Pulmonary artery endothelial cell (primary cell): ENCODE results near the gene SLIT3. TPM values are rescaled to one million over a fixed set of nuclear protein-coding genes. Genes with fewer than 3 reads are reported as not detected.
"Not testable (repeated sequence)": the region's sequence is repeated elsewhere in the genome, so short reads cannot be mapped to it uniquely, and the experiment has no call there.

Source experiments
- DNase-seq: peaks from one replicate; pipeline ENCODE4 v3.0.0-alpha.2; 2011; ENCODE audit warnings: low read depth, low spot score
- total RNA-seq: library from RNA; depleted of rRNA; stranded (reverse); fragments of >200 nt; gene quantifications from 2 replicates; pipeline ENCODE4 v1.2.3, GENCODE V29; 2014

The SLIT3 gene
- total RNA-seq, 1 donor from 2014 or later: 0.99 TPM

DNA sequence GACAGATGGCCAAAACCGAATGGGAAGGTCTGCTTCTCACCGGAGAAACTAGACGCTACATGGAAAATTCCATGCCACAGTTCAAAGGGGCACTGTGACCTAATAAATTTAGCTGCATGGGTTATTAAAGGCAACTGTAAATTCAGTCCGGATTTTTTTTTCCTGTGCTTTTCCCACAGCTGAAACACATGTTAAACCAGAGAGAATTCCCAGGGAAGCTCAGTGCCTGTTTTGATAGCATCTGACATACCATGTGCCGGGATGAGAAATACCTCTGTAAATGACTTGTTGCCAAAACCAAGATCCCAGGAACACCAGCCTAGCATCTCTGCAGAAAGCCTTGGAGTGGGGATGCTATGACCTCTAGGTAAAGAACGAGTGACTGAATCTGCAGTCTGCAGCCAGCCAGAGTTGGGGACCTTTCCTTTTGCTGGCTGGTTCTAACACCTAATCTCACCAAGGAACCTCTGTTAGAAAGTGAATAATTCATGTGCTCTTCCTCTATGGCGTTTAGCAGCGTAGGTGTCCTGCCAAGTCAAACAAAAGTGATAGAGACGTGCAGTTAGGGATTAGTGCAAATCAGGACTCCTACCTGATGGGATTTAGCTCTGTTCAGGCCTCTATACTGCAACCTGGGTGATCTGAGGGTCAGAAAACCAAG lies 77.9 kb downstream of the SLIT3 start:
- DNase-seq: no peak

DNA sequence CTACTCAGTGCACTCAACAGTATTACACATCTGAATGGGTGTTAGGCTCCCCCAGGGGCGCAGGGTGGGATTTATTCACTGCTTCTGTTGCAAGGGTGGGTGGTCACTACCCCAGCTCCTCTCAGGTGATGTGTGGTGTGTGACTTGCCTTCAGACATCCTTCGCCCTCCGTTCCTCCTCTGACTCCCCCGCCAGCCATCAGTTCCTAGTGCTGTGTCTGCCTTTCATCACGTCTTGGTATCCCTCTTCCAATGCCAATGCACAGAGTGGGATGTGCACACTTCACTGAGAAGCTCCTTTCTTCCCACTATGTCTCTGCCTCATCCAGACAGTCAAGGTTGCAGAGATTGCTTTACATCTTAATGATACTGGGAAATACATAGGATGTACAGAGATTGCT lies 79.4 kb downstream of the SLIT3 start:
- DNase-seq: no peak

DNA sequence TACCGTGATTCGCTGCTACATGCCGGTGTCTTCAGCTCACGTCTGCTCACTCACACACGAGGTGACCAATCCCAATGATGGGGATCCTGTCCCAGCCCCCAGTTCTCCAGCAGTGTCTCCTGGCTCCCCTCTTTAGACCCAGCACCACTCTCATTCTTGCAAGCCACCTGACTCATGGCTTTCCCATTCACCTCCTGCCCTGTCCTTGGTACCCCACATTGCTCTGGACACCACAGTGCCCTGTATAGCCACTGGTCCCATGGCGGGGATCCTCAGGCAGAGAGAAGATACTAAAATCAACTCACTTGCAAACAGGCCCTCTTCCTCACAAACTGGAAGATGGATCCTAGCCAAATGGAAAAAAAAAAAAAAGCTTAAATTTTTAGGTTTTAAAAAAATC lies 81.0 kb downstream of the SLIT3 start:
- no peak for DNase-seq

DNA sequence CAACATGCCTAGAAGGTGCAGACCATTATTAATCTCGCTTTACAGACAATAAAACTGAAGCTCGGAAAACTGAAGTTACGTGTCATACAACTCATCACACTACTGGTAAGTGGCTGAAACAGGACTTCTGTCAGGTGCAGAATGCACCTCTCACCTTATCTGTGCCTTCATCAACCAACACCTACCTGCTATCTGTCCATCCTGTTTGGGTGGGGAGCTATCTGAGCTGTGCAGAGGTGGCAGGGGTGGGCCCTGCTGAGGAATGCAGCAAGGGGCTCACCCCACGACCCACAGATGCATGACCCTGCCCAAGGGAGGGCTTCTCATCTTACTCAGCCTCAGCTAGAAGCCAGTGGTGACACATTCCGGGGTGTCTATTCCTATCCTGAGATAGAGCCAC lies 81.6 kb downstream of the SLIT3 start:
- DNase-seq: no peak

DNA sequence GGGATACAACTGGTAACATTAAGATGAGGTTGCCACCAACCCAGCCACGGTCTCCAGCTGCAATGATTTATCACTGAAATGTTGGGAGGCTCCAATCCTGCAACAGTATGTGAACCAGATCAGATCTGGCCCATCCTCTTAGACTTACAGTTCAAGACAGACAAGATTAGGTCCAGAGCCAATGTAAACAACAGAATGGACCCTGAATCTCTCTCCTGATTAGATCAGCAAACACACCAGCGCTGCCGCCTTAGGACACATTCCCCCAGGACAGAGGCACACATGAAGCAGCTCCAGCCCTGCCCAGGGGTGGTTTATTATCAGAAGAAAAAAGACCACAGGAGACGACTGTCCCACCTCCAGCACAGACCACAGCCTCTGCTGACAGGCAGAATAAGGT lies 82.1 kb downstream of the SLIT3 start:
- no peak for DNase-seq

DNA sequence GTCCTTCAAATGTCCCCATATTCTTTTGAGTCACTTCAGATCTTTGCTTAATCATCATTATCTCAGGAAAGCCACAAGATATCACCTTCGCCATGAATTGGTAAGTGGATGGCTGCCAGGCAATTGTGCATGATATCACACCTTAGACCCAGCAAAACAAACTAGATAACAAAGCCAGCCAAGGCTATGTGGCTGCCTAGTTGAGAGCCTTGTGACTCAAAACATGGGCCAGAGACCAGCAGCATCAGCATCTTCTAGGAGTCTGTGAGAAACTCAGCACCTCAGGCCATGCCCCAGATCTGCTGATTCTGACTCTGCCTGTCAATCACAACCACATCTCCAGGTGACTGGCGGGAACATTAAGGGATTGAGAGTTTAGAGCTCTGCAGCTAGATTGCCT lies 82.8 kb downstream of the SLIT3 start:
- DNase-seq: no peak

DNA sequence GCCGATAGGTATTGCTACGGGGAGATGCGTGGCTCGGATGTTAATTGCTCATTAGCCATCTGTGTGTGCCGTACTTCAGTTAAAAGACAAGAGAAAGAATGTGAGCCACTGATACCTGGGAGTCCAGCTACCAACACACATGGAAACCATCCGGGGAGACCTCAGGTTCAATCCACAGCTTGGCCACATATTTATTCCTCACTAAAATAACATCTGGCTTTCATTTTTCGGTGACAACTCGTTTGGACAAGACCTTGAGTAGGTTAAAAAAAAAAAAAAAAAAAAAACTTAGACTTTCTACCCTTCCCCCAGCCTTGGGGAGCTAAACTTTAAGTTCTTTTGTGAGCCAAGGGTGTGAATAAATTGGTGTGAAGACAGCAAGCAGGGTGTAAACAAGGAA lies 84.1 kb downstream of the SLIT3 start:
- DNase-seq: no peak

DNA sequence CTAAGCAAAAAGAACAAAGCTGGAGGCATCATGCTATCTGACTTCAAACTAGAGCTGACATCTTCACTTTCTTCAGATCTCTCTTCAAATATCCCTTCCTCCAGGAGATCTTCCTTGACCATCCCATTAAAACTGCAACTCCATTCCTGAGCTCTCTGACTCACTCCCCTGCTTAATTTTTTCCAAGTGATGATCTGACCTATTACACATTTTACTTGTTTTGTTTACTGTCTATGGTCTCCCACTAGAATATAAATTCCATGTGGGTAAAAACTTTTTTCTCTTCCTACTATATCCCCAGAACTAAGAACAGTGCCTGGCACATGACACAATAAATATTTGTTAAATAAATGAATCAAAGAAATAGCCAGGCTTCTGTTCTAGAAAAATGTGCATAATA lies 87.5 kb downstream of the SLIT3 start:
- no peak for DNase-seq

DNA sequence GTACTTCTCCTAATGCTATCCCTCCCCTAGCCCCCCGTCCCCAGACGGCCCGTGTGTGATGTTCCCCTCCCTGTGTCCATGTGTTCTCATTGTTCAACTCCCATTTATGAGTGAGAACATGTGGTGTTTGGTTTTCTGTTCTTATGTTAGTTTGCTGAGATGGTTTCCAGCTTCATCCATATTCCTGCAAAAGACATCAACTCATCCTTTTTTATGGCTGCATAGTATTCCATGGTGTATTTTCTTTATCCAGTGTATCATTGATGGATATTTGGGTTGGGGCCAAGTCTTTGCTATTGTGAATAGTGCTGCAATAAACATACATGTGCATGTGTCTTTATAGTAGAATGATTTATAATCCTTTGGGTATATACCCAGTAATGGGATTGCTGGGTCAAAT lies 89.2 kb downstream of the SLIT3 start:
- DNase-seq: not testable (repeated sequence)

DNA sequence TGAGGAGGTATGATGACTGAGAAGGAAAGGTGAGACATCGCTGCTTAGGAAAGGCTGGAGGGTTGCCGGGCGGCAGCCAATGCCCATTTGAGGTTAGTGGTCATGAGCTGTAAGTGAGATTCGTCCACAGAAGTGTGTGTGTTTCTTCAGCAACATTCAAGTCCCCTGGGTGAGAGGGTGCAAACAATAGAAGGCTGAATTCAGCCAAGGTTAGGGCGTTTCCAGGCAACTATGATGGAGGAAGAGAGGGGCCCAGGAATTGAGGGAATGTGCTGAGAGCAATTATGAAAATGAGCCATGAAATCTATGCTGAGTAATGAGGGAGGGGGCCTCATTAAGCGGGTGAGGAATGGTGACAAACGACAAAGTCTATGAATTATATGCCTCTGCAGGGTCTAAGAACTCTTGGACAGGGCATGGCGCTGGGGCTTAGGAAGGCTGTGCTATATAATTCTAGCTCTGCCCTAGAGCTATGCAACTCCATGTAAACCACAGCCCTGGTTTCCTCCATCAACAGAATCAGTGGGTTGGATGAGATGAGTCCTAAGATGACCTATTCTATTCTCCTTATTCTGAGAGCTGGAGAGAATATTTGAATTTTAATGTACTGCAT lies 96.0 kb downstream of the SLIT3 start:
- DNase-seq: no peak

DNA sequence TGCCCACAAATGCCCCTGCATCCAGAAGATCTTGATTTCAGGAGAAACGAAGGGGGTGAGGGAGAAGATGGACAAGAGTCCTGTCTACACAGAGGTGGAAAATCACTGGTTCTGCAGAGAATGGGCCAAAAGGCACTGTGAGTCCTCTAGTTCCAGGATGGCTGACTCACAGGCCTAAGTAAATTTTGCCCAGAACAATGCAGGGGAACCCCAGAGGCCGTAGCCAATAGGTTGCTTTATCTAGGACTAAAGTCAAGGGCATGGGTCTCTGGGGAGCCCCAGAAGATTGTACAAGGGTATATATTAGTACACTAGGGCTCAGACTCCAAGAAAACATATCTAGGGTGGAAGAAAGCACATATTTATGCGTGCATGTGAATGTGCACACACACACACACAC lies 98.0 kb downstream of the SLIT3 start:
- no peak for DNase-seq

DNA sequence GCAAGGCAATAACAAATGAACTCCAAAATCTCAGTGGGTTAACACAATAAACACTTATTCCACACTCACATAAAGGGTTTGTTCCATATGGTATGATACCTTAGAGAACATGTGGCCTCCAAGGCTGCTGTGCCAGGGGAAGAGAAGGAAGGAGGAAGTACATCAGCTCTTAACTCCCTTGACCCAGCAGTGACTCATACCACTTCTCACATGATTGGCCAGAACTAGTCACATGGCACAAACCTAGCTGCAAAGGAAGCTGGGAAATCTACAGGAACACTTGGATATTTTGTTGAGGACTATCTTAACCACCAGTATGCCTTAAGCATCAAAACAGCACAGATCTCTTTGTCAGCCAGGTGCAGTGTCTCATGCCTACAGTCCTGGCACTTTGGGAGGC lies 99.3 kb downstream of the SLIT3 start:
- no peak for DNase-seq

DNA sequence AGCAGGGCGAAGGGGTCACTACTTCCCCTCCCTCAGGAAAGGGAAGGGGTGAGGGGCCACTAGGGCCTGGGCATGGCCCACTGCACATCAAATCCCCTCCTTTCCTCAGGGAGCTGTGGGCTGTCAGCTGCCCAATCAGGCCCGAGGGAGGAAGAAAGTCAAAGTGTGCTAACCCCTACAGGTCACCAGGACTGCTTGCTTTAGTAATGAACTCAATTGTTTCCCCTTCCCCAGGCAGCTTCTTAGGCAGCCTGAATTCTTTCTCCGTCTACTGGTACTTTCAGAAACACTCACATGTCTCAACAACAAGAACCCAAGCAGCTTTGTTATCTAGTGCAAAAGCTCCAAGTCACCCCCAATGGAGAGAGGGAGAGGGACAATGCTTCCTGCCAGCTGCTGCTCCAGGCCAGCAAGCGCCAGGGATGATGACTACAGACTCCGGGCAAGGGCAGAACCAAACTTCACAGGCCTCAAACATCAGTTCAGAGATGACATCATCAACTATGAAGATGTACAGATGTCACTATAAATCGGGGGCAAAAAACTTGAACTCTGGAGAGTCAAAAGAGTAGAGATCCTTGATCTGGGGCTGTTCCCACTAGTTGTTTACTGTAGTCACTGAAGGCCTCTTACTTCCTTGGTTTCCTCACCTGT lies 100.7 kb downstream of the SLIT3 start:
- DNase-seq: no peak

DNA sequence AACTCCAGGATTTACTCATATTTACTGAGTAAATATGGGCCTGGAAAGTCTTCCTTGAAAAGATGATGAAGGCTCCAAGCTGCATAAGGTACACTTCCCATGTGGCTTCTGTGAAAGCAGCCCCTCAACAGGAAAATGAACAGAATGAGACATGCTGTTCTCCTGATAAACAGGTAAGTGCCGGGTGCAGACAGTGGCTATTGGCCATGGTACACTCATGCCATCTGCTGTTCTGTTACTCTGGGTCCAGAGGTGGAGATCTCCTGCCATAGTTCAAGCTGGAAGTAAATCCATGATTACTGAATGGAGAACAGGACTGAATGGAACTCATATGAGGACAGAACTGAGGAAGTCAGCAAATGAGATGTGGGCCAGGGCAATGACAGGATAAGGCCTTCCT lies 103.6 kb downstream of the SLIT3 start:
- DNase-seq: no peak

DNA sequence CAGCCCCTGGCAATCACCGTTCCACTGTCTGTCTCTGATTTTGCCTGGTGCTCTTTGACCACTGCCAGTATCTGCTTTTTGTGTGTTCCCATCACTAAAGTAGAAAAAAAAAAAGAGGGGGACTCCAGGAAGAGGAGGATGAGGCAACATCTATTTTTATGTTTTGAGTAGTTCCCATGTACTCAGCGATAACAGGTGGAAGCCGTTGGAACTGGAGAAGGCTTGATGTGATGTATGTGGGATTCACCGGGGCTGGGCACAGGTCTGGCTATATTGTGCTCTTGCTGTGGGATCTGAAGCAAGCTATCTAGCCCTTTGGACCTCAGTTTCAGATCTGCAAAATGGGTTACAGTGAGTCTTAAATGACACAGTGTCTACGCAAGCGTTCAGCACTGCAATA lies 104.9 kb downstream of the SLIT3 start:
- no peak for DNase-seq

DNA sequence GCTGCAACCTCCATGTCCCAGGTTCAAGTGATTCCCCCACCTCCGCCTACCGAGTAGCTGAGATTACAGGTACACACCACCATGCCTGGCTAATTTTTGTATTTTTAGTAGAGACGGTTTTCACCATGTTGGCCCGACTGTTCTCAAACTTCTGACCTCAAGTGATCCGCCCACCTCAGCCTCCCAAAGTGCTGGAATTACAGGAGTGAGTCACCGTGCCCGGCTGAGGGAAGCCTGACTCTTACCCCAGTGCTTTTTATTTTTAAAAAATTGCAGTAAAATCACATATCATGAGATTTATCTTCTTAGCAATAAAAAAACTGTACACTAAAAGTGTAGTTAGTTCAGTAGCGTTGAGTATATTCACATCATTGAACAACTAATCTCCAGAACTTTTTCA lies 105.3 kb downstream of the SLIT3 start:
- DNase-seq: no peak

DNA sequence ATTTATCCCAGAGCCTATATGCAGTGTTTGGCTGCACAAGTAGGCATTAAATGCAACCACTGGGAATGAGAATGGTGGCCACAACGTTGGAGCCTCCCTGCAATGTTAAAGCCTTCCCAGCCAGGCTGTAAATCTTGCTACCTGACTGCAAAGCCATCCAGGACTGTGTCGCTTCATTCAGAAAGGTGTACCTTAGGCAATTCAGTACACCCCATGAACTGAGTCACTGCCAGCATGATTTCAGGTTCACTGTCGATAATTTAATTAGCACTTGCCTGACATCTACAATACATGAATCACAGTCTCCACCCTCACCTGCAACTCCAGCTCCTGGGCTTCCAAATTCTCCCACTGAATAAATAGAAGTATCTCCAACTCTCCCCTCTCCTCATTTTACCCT lies 108.4 kb downstream of the SLIT3 start:
- no peak for DNase-seq

DNA sequence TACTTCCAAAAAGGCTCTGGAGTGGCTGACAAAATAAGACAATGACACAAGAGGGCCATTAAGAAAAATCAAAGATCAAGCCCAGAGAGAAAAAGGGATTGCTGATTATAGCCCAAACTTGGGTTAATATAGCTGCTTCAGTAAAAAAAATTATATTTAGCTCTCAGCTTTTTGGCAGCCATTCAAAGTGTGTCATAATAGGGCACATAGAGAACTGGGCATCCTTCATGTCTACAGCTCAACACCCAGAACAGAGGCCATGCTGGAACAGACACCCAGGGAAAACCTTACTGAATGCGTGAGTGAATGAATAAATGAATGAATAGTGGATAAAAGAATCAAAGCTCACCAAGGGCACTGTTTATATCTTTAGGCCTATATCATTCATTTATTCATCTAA lies 110.1 kb downstream of the SLIT3 start:
- DNase-seq: no peak

DNA sequence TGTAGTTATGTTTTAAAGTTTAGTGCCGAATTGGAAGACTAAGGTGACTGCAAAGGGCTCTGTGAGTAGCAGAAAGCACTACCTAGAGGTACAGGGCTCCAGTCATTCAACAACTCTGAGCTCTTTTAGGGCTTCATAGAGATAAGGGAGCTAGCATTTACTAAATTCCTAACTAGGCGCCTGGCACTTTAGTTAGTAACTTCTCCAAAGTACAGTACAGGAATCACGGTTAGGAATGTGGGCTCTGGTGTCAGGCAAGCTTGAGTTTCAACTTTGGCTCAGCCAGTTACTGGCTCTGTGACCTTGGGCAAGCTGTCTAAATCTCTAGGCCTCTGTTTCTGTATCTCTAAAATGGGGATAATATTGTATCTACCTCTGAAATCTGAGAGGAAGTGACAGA lies 115.3 kb downstream of the SLIT3 start:
- DNase-seq: no peak

DNA sequence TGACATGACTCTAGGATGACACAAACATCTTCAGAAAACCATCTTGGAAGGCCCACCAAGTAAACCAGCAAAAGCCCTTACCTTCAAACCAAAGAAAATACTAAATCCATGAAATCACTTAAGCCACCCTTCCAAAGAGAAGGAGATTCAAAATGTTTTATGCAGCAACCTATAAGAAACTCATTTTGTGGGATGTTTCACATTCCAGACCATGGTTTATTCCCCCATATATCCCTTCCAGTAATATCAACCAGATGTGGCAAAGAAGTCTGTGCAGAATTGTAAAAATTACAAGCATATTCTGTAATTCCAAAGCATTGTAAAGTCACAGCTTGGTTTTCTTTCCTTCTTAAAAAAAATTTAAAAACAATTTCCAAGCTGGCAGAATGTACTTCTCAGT lies 117.4 kb downstream of the SLIT3 start:
- DNase-seq: no peak

DNA sequence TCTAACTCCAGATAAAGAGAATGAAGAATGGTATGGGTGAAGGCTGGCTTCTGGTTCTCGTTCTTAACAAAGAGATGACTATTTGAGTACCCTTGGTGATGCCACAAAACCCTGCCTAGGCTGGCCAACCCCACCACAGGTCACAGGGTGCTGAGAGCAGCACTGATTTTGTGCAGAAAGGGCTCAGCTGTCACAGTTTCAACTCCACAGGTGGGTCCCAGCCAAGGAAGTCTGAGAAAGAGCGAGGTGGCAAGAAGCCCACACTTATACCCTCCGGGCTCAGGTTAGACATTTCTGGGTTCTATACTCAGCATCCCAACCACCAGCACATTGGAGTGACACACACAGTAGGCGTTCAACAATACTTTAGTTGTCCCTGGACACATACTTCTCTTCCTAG lies 118.1 kb downstream of the SLIT3 start:
- no peak for DNase-seq

DNA sequence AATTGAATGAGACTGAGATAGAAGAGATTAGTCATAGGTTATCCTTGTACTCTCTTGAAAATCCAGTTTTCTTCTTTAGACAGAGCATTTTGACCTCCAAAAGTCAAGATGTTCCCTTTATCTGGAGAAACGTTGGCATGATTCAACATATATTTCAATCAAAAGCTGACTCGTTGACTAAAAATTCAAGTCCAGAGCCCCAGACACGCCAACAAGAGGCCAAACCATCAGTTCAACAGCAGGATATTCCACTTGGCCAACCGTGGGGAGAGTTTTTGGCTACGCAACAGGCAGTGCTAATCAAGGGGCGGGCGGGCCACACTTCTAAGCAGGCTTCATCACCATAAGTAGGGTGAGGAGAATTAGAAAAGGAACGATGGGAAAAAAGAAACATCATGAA lies 119.1 kb downstream of the SLIT3 start:
- no peak for DNase-seq

DNA sequence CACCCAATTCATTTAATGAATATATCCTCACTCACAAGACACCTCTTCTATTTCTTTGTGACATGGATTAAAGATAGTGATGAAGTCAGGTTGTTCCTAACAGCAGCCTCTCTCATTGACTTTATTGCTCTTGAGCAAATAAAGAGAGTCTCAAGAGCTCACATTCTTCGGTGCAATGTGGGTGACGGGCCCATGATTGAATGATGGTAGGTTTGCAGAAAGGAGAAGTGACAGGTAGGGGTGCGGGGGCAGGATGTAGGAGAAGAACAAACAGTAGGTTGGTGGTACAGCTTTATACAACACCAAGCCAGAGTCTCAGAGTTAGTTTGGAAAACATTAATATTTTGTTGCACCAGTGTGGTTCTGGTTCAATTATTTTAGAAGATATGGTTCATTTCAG lies 122.2 kb downstream of the SLIT3 start:
- no peak for DNase-seq
